Fibroblast of mammary gland (primary cell): ENCODE measurements around the gene SLC18A2.

Experiments used
- DNase-seq: peaks from one replicate; pipeline ENCODE4 v3.0.0-alpha.2; 2010; ENCODE audit warnings: low read depth
- H3K4me3 ChIP-seq: 2 replicates; pipeline ENCODE4 v1.5.1; 2011; ENCODE audit warnings: low read depth, mild to moderate bottlenecking, low read length, moderate library complexity; ENCODE audit not compliant: control insufficient read depth
- TF ChIP-seq, protein P1 (sequence below): conservative IDR thresholded peaks from 2 replicates; pipeline ENCODE4 v1.5.1; 2011; ENCODE audit warnings: low read depth, low read length, inconsistent platforms; ENCODE audit not compliant: control insufficient read depth, insufficient read depth

The SLC18A2 gene

DNA sequence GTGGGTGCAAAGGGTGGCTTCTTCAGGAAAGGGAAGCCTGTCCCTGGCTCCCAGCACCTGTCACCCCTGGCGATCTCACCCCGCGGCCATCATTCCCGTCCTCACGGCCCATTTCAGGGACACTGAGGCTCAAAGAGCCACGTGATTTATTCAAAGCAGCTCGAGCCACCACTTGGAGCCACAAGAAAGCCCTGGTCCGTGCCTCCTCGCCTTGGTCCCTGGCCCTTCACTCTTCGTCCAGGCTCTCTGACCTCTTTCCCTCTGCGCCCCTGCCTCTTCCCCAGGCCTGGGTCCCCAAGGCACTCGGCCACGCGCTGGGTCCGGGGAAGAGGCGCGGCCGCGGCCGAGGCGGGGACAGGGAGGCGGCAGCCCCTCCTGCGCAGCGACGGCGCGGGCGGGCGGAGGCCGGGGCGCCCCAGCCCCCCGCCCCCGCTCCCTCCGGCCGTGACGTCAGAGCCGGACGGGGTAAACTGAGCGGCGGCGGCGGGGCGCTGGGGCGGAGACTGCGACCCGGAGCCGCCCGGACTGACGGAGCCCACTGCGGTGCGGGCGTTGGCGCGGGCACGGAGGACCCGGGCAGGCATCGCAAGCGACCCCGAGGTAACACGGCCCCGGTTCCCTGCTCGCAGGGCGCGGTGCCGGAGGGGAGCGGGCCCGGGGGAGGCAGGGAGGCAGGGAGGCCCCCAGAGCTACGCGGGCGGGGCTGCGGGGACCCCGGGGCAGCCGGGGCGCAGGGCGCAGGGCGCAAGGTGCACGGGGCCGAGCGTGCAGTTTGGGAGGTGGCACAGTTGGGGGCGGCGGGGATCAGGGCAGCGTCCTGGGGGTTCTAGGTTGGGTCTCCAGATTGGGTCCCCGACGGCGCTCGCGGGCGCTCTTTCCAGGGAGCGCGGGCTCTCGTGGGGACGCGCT, at the start of gene SLC18A2:
Gene SLC18A2 (plus strand): TSS at position 494 of the 909 bp plus-strand sequence. CDS start 580 bp downstream, outside the sequence.
- DNase-seq, result no peak
- no peak within 1 kb of the TSS for H3K4me3 ChIP-seq
- TF ChIP-seq, protein P1, sequence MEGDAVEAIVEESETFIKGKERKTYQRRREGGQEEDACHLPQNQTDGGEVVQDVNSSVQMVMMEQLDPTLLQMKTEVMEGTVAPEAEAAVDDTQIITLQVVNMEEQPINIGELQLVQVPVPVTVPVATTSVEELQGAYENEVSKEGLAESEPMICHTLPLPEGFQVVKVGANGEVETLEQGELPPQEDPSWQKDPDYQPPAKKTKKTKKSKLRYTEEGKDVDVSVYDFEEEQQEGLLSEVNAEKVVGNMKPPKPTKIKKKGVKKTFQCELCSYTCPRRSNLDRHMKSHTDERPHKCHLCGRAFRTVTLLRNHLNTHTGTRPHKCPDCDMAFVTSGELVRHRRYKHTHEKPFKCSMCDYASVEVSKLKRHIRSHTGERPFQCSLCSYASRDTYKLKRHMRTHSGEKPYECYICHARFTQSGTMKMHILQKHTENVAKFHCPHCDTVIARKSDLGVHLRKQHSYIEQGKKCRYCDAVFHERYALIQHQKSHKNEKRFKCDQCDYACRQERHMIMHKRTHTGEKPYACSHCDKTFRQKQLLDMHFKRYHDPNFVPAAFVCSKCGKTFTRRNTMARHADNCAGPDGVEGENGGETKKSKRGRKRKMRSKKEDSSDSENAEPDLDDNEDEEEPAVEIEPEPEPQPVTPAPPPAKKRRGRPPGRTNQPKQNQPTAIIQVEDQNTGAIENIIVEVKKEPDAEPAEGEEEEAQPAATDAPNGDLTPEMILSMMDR, result no peak

GRCh38 chr10:117197189-117197588, 43.7 kb upstream of the SLC18A2 start, which contains the start of gene KCNK18:
KCNK18 (plus strand) TSS chr10:117197489; CDS start chr10:117197489, 0 bp downstream.
- TF ChIP-seq, protein P1, result no peak
- DNase-seq, result no peak
- H3K4me3 ChIP-seq, result no peak within 1 kb of the TSS

DNA sequence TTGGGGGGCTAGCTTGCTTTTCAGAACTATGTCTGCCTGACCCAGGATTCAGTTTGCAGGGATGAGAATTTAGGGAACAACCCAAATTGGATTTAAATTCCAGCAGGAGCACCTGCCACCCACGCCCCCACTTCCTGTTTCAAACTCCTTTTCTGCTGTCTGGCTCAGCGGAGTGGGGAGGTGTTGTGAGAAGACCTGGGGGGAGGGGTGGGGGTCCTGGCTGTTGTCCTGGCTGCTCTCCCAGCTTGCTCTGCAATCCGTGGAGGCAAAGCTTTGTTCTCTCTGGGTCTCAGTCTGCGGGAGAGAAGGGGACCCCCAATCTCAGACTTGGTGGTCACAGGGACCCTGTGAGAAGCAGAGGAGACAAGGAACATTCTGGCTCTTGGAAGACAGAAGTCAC, 42.8 kb upstream of the SLC18A2 start:
- no peak for DNase-seq
- TF ChIP-seq, protein P1, result no peak
- no peak overlapping the region for H3K4me3 ChIP-seq

GRCh38 chr10:117201826-117202225, 39.1 kb upstream of the SLC18A2 start:
- TF ChIP-seq, protein P1, result no peak

DNA sequence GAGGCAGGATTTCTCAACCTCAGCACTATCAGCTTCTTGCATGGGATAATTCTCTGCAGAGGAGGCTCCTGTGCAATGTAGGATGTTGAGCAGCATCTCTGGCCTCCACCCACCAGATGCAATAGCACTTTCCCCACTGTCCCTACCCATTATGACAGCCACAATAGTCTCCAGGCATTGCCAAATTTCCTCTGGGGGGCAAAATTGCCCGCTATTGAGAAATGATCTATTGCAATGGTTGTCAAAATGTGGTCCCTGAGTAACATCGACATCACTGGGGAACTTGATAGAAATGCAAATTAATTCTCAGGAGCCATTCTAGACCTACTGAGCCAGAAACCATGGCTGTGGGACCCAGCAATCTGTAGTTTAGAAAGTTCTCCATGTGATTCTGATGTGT, 36.6 kb upstream of the SLC18A2 start:
- no peak for DNase-seq
- TF ChIP-seq, protein P1, result no peak
- H3K4me3 ChIP-seq, result no peak overlapping the region

More at GRCh38 chr10:117201826-117202225, 39.1 kb upstream of the SLC18A2 start:
- H3K4me3 ChIP-seq, result no peak overlapping the region
- DNase-seq, result no peak

GRCh38 chr10:117212176-117212575, 28.7 kb upstream of the SLC18A2 start:
- TF ChIP-seq, protein P1, result no peak
- no peak overlapping the region for H3K4me3 ChIP-seq
- no peak for DNase-seq

DNA sequence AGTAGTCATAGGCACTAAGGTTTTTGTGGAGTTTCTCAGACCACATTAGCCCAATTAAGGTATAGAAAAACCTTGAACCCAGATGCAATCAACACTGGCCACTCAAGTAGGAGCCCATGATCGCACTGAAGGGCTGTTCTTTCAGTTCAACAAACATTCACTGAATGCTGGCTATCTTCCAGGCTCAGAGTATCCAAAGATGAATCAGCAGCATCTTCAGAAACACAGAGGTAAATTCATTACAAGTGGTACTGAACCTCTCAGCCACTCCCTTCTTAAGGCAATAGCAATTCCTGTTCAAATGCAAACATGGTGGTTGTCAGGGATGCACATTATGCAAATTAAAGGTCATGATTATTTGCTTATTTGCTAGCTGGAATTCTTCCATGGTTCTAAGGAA, 26.5 kb upstream of the SLC18A2 start:
- TF ChIP-seq, protein P1, result no peak
- DNase-seq, result peak; percentile 33
- no peak overlapping the region for H3K4me3 ChIP-seq
